ENCODE data around the gene EHD1.

Gene EHD1

DNA sequence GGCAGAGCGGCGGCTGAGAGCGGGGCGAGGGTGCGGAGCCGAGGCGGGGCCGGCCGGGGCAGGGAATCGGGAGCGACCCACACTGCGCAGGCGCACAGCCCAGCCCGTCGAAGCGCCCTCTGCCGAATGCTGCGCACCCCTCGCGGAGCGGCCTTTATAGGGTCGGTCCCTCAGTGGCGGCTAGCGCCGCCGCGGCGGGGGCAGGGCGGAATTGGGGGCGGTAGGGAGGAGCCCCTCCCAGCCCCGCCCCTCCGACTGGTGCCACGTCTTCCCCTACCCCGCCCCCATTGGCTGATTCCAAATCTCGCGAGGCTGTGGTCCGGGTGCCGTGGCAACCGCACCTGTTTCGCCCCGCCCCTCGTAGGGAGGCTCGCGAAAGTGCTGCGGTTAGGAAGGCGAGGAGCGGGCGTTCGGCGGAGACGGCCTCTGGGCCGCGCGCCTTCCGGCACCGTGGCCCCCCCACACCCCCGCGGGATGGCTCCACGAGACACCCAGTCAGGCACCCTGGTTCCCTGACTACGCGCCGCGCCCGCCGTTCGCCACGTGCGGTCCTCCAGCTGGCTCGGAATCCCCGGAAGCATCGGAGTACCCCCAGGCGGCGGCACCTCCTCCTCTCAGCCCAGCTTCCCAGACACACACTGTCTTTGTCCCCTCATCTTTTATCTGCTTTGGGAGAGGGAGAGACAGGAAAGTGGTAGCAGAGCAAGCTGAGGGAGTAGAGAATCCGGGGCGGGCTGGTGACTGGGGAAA lies at the start of gene EHD1:
Gene EHD1, minus strand, starts transcription at position 128 of the 750 bp plus-strand sequence. CDS start 157 bp downstream, outside the sequence.
- peak; percentile 100 for DNase-seq (ENCODE audit: extremely low spot score)
- ChIA-PET CTCF (interaction anchor here (12.5 to 31.5 kb wide), 2 partner anchors 12 to 24 kb away, joined by 152 to 1137 read pairs; partner anchors contain the start of gene CDC42BPG), POLR2A (interaction anchor here (0.7 to 7.8 kb wide), 10 partner anchors 9 to 106 kb away, joined by 3 to 225 read pairs (median 6); partner anchors contain the start of genes CDC42BPG, MEN1, PPP2R5B and SF1)
- TF ChIP-seq, protein P1, sequence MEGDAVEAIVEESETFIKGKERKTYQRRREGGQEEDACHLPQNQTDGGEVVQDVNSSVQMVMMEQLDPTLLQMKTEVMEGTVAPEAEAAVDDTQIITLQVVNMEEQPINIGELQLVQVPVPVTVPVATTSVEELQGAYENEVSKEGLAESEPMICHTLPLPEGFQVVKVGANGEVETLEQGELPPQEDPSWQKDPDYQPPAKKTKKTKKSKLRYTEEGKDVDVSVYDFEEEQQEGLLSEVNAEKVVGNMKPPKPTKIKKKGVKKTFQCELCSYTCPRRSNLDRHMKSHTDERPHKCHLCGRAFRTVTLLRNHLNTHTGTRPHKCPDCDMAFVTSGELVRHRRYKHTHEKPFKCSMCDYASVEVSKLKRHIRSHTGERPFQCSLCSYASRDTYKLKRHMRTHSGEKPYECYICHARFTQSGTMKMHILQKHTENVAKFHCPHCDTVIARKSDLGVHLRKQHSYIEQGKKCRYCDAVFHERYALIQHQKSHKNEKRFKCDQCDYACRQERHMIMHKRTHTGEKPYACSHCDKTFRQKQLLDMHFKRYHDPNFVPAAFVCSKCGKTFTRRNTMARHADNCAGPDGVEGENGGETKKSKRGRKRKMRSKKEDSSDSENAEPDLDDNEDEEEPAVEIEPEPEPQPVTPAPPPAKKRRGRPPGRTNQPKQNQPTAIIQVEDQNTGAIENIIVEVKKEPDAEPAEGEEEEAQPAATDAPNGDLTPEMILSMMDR (IDR thresholded peaks at IDR 0.05; ENCODE audit: control extremely low read depth, extremely low read depth, low read depth, missing control alignments): peak; percentile 79

DNA sequence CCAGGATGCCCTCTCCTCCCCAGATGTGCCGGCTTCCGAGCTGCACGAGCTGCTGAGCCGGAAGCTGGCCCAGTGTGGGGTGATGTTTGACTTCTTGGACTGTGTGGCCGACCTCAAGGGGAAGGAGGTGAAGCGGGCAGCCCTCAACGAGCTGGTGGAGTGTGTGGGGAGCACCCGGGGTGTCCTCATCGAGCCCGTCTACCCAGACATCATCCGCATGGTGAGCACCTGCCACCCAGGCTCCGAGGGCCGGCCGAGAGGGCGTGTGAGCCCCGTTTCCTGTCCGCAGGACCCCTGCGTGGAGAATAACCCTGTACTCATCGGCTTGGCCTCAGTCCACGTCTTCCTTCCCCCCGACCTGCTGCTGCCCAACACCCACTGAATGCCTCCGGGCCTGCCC lies 48.3 kb upstream of the EHD1 start:
- no peak for DNase-seq (ENCODE audit: extremely low spot score)
- TF ChIP-seq, protein P1 (IDR thresholded peaks at IDR 0.05; ENCODE audit: control extremely low read depth, extremely low read depth, low read depth, missing control alignments): no peak
- ChIA-PET POLR2A (no interaction called here), CTCF (interaction anchor here (0.7 to 1.4 kb wide), 4 partner anchors 8 to 88 kb away, joined by 3 to 4 read pairs (median 3); no protein-coding TSS in a partner anchor)

DNA sequence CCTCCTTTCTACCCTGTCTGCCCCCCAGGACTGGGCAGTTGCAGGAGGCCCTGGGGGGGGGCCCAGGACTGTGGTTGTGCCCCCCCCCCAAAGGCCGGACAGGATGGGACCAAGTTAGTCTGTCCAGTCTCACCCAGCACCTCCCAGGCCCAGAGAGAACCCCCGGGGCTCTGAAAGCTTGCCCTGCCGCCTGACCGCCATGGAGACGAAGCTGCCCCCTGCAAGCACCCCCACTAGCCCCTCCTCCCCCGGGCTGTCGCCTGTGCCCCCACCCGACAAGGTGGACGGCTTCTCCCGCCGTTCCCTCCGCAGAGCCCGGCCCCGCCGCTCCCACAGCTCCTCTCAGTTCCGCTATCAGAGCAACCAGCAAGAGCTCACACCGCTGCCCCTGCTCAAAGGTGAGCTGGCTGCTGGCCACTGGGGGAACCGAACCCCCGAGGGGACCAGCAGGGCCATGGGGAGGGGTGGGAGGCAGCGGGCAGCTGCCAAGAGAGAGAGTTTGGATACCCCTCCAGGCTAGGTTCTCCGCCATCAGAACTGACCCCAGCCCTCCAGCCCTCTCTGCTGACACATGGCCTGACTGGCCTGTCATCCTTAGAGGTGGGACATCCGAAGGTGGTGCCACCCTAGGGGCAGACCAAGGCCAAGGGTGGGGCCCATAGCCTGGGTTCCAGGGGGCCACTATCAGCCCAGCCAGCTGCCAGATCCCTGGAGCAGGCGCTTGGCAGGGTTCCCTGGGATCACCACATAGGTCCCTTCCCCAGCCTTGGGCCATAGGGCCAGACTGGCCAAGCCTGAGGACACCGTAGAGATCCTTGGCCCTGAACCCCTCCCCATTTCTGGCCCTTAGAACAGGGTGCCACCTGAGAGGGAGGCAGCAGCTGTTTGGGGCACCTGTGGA lies 47.4 kb upstream of the EHD1 start:
- TF ChIP-seq, protein P1 (IDR thresholded peaks at IDR 0.05; ENCODE audit: control extremely low read depth, extremely low read depth, low read depth, missing control alignments): no peak
- POLR2A ChIA-PET: no interaction called here
- no peak for DNase-seq (ENCODE audit: extremely low spot score)
- CTCF ChIA-PET: interaction anchor here (0.9 to 1.4 kb wide), 5 partner anchors 7 to 89 kb away, joined by 3 to 5 read pairs (median 4); partner anchors contain the start of genes ARL2 and BATF2

DNA sequence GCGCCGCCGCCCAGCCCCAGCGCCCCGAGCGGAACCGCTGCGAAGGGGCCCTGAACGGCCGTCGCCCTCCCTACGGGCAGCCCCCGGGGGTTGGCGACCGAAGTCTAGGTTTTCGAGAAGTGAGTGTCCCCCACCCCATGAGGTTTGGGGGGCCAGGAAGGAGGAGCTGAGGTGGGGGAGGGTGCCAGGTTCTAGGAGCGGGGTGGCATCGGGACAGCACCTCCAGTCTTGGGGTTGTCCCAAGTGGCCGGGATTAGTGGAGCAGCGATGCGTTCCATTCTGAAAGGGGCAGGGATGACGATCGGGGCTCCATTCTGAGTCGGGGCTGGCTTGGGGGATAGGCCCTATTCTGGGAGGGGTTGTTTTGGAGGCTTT lies 46.5 kb upstream of the EHD1 start:
- POLR2A ChIA-PET: interaction anchor here (0.6 to 1.1 kb wide), 2 partner anchors 47 to 574 kb away, joined by 3 to 4 read pairs; partner anchors contain the start of genes EHD1 and MALAT1
- CTCF ChIA-PET: interaction anchor here (0.7 to 1.7 kb wide), 4 partner anchors 72 to 101 kb away, joined by 3 to 5 read pairs (median 4); partner anchors contain the start of genes ARL2 and BATF2
- peak; percentile 53 for DNase-seq (ENCODE audit: extremely low spot score)
- TF ChIP-seq, protein P1 (IDR thresholded peaks at IDR 0.05; ENCODE audit: control extremely low read depth, extremely low read depth, low read depth, missing control alignments): no peak

DNA sequence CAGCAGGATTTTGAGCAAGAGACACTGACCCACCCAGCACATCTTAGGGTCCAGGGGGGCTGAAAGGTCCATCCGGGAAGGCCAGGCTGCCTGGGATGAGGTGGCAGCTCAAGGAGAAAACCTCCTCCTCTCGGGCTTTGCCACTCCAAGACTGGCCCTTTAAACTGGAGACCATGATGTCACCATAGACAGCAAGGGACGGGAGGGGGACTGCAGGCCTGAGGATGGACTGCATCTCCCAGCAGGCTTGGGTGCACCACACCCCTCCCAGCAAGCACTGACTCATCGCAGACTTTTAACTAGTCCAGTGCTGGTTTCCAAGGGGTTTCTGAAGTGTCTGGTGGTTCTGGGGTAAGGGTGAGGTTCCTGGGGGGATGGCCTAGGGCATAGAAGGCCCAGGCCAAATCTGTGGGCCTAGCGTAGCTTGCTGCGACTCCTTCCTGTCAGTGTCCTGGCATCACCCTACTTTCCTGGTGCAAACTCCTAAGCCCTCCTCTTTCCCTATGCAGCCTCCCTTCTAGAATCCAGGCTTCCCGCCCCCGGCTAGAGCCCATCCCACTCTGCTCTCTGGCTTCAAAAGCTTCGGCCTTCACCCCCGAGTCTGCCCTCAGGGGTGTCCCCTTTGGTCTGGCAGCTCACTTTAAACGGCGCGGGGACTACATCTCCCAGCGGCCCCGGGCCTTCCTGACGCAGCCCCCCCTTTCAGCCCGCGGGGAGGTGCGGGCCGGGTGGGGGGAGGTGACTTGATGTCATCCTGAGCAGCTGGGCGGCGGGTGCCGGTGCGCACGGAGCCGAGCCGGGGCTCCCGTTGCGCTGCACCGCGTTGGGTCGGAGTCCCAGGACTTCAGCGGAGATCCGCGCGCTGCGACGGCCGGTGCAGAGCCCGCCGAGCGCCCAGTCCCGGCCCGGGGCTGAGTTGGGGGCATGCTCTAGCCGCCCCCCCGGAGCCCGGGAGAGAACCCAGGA lies 45.8 kb upstream of the EHD1 start, which contains the start of gene PPP2R5B:
Gene PPP2R5B, plus strand, starts transcription at position 746 of the 966 bp plus-strand sequence. CDS start 1,046 bp downstream, outside the sequence.
- ChIA-PET POLR2A (interaction anchor here (0.6 to 1.1 kb wide), 2 partner anchors 46 to 575 kb away, joined by 3 to 4 read pairs; partner anchors contain the start of genes EHD1 and MALAT1), CTCF (interaction anchor here (0.7 to 1.7 kb wide), 5 partner anchors 76 to 189 kb away, joined by 3 to 5 read pairs (median 4); partner anchors contain the start of gene ARL2)
- TF ChIP-seq, protein P1 (IDR thresholded peaks at IDR 0.05; ENCODE audit: control extremely low read depth, extremely low read depth, low read depth, missing control alignments): no peak
- DNase-seq (ENCODE audit: extremely low spot score): peak; percentile 97

Data from GM10248 (cell line).